HG02943 (cell line): ENCODE data around the gene LYRM2.

Experiments
- ATAC-seq: cut with Tn5 transposase; IDR thresholded peaks from one replicate; pipeline ENCODE4 v1.9.1; 2021; ENCODE audit warnings: mild to moderate bottlenecking, low read depth, moderate library complexity; ENCODE audit not compliant: unreplicated experiment

LYRM2 gene

DNA sequence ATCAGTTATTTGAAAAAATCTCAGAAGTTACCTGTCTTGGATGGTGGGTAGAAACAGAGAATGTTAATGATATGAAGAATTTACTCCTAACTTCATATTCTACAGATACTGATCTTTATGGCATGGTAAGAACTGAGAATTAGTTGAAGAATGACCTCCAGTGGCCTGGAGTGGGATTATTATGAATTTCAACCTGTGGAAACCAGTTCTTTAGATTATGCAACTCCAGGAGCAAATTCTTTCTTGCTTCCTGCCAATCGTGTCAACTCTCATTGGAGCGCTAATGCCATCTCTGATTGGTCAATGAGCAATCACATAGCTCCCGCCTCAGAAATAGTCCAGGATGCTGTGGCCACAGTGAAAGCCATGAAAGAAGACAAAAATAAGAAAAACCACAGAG is 40.6 kb downstream of the LYRM2 start:
- no peak for ATAC-seq

GRCh38 chr6:89597372-89597771 is 41.2 kb downstream of the LYRM2 start:
- ATAC-seq, result no peak

DNA sequence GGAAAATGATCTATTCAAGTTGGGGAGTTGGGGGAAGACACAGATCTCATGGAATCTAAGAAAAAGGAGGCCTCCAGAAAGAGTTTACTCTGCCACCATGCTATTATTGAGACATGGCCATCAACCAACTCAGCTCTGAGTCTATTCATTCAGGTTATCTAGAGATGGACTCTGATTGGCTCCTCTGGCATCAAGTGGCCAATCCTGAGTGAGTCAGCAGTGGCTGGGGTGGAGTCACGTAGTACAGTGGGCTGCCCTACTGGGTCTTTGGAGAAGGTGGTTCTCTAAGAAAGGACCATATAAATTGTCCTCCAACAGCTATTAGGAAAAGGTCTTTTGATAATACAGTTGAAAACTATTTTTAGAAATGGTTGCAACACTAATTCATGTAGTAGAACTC is 42.1 kb downstream of the LYRM2 start:
- ATAC-seq, result no peak

DNA sequence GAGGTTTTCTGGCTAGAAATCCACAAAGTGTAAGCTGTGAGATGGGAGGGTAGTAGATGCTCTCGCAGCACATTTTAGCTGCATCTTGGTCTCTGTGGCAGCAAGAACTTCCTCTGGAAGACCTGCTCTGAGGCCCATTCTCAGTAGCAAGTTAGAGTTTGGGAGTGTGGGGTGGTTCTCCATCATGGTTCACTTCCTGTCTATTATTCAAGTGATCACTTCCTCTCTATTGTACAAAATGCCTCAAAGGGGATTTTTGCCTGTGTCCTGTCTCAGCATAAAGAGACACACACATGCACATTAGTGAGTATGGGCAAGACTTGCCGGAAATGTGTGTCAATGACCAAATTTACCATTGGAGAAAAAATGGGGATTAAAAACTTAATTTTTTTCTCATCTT is 42.5 kb downstream of the LYRM2 start:
- ATAC-seq, result no peak

DNA sequence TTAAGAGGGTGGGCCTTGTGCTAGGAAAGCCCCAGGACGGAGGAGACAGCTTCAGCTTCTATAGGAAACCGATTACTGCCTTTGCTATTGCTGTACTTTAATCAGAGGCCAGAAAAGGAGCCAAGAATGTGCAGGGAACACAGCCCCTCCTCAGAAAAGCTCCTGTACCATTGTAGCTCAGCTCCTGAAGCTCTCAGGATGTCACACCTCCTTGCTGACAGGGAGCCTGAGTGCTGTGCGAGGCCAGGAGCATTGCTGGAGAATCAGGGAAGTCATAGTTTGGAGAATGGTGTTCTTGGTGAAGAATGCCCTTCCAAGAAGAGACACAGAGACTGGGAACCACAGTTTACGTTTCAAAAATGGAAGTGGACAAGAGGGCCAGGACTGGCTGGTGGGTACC is 46.8 kb downstream of the LYRM2 start:
- no peak for ATAC-seq

- no peak for ATAC-seq
Observed at GRCh38 chr6:89590133-89590532, 48.4 kb downstream of the LYRM2 start.

DNA sequence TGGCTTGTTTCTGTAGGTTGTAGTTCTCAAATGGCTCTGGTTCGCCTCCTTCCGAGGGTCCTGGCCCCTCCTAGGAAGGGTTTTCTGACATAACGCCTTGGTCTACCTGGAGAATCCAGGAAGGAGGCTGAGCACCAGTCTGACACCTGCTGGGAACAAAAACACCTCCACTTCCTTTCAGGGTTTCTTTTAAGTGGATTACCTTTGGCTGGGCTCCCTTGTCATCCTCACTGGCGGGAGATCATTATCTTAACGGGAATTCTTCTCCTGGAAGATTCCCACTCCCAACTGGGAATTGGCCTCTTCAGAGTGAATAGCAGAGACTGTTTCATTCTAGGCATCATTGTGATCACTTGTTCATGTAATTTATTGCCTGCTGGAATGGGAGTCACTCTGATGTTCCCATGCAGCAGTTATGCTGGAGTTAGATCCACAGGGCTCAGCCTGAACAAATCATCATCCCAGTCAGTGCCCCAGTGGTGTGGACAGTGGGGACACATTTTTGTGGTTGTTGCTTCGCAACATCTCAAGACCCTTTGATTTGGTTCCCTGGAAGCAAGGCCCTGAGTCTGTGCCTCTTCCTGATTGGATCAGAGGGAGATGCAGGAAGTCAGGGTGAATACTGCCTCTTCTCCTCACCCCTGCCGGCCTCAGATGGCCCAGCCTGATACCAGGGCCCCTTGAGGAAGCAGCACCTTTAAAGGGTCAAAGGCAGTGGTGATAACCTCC is 49.1 kb downstream of the LYRM2 start:
- ATAC-seq, result no peak

DNA sequence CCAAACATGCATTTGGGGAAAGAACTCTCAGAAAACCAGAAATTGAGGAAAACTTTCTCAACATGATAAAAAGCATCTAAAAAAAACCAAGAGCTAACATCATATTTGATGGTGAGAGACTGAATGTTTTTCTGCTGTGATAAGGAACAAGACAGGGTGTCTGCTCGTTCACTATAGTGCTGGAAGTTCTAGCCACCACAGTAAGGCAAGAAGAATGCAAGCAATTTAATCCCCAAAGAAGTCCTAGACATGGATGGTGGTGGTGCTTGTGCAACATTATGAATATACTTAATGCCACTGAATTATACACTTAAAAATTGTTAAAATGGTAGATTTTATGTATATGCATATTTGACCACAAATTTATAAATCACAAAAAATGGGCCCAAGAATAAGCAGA is 53.4 kb downstream of the LYRM2 start:
- no peak for ATAC-seq

- ATAC-seq, result no peak
Observed at GRCh38 chr6:89584539-89584938, 54.0 kb downstream of the LYRM2 start.

DNA sequence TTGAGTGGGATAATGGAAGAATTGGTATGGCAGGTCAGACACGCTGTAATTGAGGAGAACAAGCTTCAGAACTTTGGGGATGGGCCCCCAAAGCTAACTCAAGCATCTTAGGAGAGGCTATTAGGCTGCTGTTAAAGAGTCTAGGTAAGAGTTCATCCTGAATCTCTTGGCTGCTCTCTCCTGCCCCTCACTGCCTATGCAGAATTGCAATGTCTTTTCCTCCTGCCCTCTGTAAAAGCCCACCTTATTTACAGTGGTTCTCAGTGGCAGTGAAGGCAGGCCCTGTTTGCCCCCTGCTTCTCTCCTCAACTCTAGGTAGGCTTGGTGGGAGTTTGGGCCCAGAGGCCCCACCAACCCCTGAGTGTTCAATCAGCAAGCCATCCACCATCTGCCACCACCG is 55.0 kb downstream of the LYRM2 start:
- no peak for ATAC-seq

DNA sequence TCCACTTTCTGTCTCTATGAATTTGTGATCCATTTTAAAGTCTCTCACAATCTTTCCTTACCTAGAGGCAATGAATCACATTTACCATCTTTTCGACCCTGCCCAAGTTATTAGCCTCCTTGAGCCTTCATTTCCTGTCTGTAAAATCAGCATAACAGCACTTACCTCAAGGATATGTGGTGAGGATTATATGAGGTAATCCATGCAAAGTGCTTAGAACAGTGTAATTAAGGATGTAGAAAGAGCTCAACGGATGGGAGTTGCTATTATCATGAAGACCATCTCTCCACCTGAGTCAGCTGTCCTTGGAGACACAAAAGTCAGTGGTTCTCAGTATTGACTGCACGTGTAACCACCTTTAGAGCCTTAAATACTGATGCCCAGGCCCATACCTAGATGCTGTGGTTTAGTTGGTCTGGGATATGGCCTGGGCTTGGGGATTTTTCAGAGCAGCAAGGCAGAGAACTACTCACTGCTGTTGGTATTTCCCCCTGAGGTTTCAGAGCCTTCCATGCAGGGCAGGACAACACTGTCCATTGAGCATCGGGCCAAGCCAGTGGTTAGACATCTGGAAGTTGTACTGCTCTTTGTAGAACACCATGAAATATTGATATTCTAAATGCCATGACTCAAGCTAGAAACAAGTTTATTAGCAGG is 55.8 kb downstream of the LYRM2 start:
- ATAC-seq, result no peak

GRCh38 chr6:89581689-89582088 is 56.9 kb downstream of the LYRM2 start:
- ATAC-seq, result no peak

DNA sequence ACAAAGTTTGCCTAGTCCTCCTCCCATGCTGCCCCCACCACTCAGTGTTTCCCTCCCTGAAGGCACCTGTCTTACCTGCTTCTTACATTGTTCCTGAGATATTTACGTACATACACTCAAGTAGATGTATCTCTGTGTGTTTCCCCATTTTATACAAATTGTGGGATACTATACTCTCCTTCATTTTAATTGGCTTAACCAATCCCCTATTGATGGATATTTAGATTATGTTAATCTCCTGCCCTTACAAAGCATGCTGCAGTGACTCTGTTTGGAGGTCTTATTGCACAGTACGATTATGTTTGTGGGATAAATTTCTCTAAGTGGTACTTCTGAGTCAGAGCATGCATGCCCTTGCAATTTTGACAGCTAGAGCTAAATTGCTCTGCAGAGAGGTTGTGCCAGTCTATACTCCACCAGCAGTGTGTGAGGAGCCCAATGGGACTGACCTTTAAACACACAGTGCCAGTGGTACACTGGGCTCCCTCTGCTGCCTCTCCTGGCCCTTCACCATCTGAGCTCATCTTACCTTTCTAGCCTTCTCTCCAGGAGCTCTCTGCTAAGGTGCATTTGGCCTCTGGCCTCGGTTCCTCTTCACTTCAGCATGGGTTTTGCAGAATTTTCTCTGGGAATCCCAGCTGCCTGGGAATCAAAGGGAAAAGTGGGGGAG is 57.4 kb downstream of the LYRM2 start:
- ATAC-seq, result no peak

- no peak for ATAC-seq
Observed at GRCh38 chr6:89575562-89575960, 63.0 kb downstream of the LYRM2 start.

DNA sequence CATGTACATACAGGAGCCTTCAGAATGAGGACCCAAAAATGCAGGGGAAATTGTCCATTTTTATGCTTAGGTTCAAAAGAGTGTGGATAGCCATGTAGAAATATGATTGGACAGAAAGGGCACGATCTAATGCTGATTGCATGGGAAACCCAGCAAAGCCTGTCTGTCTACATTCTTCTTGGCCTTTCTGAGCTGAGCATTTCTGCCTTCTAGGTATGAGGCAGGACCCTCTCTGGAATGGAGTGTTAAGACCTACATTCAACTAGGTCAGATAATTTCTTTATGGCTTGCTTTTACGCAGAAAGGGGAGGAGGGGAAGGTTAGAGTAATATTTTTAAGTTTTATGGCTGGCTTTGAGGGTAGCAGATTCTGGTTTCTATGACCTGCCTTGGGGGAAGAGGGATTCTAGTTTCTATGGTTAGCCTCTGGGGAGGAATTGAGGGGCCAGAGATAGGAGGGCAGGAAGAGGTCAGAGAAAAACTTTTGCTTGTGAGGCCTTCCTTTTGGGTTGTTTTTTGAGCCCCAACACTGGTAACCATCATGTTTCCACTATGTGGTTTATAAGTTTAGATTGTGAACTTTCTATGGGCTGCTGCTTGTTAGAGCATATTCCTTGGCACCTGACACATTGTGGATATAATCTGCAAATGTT is 63.5 kb downstream of the LYRM2 start:
- no peak for ATAC-seq

GRCh38 chr6:89567630-89568390 is 70.7 kb downstream of the LYRM2 start:
- ATAC-seq, result no peak

DNA sequence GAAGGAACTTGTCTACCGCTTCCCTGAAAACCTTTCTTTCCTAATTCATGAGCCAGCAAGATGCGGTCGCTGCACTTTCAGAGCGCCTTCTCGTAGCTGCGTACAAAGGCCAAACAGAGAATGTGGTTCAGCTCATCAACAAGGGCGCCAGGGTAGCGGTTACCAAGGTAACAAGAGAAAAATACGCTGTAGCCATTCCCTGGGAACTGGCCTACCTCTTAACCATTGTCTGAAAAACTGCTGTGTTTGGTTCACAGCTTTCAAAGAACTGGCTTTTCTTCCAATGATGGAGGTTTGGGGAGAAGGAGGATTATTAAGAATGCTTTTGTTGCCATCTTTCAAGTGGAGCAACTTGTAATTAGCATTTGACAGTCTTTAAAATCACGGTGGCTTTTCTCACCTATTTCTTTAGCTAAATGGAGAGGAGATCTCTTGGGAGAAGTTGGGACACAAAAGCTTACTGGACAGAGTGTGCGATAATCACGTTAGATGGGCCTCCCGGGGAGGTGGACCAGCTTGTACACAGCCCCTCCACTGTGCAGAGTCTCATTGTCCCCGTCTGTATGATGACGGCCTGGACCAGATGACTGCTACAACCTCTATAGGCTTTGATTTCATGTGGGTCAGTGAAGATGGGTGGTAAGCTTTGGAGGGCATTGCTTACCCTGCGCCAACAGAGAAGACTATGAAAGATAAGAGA is 71.5 kb downstream of the LYRM2 start:
- ATAC-seq, result no peak

- ATAC-seq, result no peak
Observed at GRCh38 chr6:89566008-89566800, 72.3 kb downstream of the LYRM2 start.

DNA sequence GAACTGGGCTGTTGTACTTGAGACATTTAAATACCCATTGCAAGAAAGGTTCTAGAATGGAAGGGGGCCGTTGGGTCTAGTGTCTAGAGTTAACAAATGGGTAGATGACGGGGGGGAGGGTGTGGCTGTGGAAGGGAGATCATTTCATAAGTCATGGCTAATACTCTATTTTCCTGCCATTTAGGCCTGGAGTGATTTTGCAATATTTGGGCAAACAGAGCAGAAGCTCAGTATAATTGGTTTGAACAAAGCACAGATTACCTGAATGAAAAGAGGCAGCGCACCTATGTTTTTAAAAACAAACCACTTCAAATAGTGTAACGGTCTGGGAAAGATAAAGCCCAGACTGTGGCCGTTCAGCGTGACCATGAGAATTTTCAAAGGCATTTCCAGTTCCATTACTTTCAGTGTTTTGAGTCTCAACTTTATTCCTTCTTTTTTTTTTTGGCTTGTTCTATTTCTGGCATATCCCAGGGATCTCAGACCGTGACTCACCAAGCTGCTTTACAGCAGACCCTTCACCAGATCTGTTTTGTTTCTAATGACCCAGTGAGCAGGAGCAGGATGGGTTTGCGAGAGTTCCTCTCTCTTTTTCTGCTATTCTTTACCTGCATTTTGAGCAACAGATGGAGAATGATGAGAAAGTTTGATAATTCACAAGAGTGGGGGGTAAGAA is 73.7 kb downstream of the LYRM2 start:
- ATAC-seq, result no peak
